A549 (cell line): ENCODE measurements around the gene RSPH9. TPM values are rescaled to one million over a fixed set of nuclear protein-coding genes. Genes with fewer than 3 reads are reported as not detected.

Experiments
- ATAC-seq, 2 experiments: fragments of 200-7000 bp in 1 of 2; fragments of >200 bp in 1 of 2; cut with Nextera tagmentation in 1 of 2; cut with Tn5 transposase in 1 of 2; 3 replicates each; pipeline versions ENCODE4 v1.8.0 to v1.9.1; 2018 to 2020; ENCODE audit warnings: mild to moderate bottlenecking in 1 of 2, moderate library complexity in 1 of 2
- CTCF ChIA-PET: fragments of 300-600 bp; sonication (Branson Sonifier 250); formaldehyde crosslinking; extraction: SDS; loops from one replicate; lab custom pipeline; 2021; ENCODE audit warnings: antibody characterized with exemption, inconsistent platforms; lab: Yijun Ruan, JAX
- POLR2A ChIA-PET: fragments of 350-600 bp; formaldehyde crosslinking; extraction: SDS; loops from one replicate; lab custom pipeline; 2021; ENCODE audit warnings: antibody characterized with exemption, inconsistent platforms; lab: Yijun Ruan, JAX
- DNase-seq, 2 experiments: peaks; one replicate each; pipeline versions ENCODE4 v3.0.0 to v3.0.0-alpha.2; 2011 to 2016; ENCODE audit warnings: low read depth in 1 of 2, low spot score in 1 of 2
- FAIRE-seq: peaks from 2 replicates; lab custom pipeline; 2011; peaks lifted over from hg19 to GRCh38; lab: Jason Lieb, UNC
- H3K27ac ChIP-seq, 2 experiments: fragments of >200 bp; sonication (Bioruptor Twin); formaldehyde crosslinking; 3 replicates each; pipeline ENCODE4 v1.5.1; 2016 to 2017
- H3K4me1 ChIP-seq: fragments of >200 bp; sonication (Bioruptor Twin); formaldehyde crosslinking; 3 replicates; pipeline ENCODE4 v1.6.1; 2016
- H3K4me2 ChIP-seq: fragments of >200 bp; sonication (Bioruptor Twin); formaldehyde crosslinking; 3 replicates; pipeline ENCODE4 v1.6.1; 2016
- H3K4me3 ChIP-seq: fragments of >200 bp; sonication (Bioruptor Twin); formaldehyde crosslinking; 3 replicates; pipeline ENCODE4 v1.5.1; 2016
- H3K9me3 ChIP-seq: fragments of >200 bp; sonication (Bioruptor Twin); formaldehyde crosslinking; 3 replicates; pipeline ENCODE4 v1.6.1; 2016
- BHLHE40 ChIP-seq: IDR thresholded peaks from 2 replicates; pipeline ENCODE4 v1.6.1; 2012; ENCODE audit warnings: low read depth, low read length, inconsistent platforms
- CEBPB ChIP-seq, 2 experiments: fragments of >200 bp in 1 of 2; sonication (Bioruptor Twin) in 1 of 2; formaldehyde crosslinking in 1 of 2; IDR thresholded peaks; 2 replicates each; pipeline ENCODE4 v1.6.1; 2012 to 2016
- EHF ChIP-seq: fragments of 250-450 bp; sonication (Bioruptor Pico); IDR thresholded peaks from 2 replicates; pipeline ENCODE4 v1.5.0; 2020; ENCODE audit warnings: mild to moderate bottlenecking
- FOSB ChIP-seq: fragments of 250-450 bp; sonication (Bioruptor Pico); IDR thresholded peaks from 2 replicates; pipeline ENCODE4 v1.5.0; 2020; ENCODE audit warnings: mild to moderate bottlenecking, moderate library complexity
- GATA3 ChIP-seq: IDR thresholded peaks from 2 replicates; pipeline ENCODE4 v1.6.1; 2012; ENCODE audit warnings: borderline replicate concordance
- HOXB13 ChIP-seq: fragments of 250-450 bp; sonication (Bioruptor Pico); IDR thresholded peaks from 2 replicates; pipeline ENCODE4 v1.5.0; 2020; ENCODE audit warnings: low read depth, mild to moderate bottlenecking, moderate library complexity
- JUN ChIP-seq, 2 experiments: fragments of >200 bp; sonication (Bioruptor Twin); formaldehyde crosslinking; IDR thresholded peaks; 2 replicates in 1 of 2; 3 replicates in 1 of 2; pipeline ENCODE4 v1.6.1; 2016 to 2017
- KDM1A ChIP-seq: fragments of 200-600 bp; sonication (generic); IDR thresholded peaks from 2 replicates; pipeline ENCODE4 v1.6.1; 2016; ENCODE audit warnings: low read depth, mild to moderate bottlenecking
- NPAS2 ChIP-seq: fragments of 250-450 bp; sonication (Bioruptor Pico); IDR thresholded peaks from 2 replicates; pipeline ENCODE4 v1.8.0; 2022; ENCODE audit warnings: mild to moderate bottlenecking, moderate library complexity, borderline replicate concordance
- SMC3 ChIP-seq: fragments of >200 bp; sonication (Bioruptor Twin); formaldehyde crosslinking; IDR thresholded peaks from 3 replicates; pipeline ENCODE4 v1.6.1; 2018; ENCODE audit warnings: inconsistent platforms
- SREBF2 ChIP-seq: fragments of 450-650 bp; IDR thresholded peaks from 2 replicates; pipeline ENCODE4 v1.6.1; 2014; ENCODE audit warnings: mild to moderate bottlenecking, moderate library complexity
- ZFP36 ChIP-seq: fragments of 450-650 bp; IDR thresholded peaks from 2 replicates; pipeline ENCODE4 v1.6.1; 2014; ENCODE audit warnings: borderline replicate concordance; ENCODE audit not compliant: partially characterized antibody
- ZSCAN20 ChIP-seq: fragments of 250-450 bp; sonication (Bioruptor Pico); IDR thresholded peaks from 2 replicates; pipeline ENCODE4 v1.8.0; 2022; ENCODE audit warnings: mild to moderate bottlenecking, moderate library complexity
- WGBS: methylation state at CpG from one replicate; pipeline ENCODE4 v1.1.6; 2017; ENCODE audit errors: missing lambda C conversion rate; 5-methylcytosine and 5-hydroxymethylcytosine counted together
- polyA plus RNA-seq, 4 experiments: library from polyadenylated mRNA; depleted of rRNA in 3 of 4; stranded (reverse); fragments of >200 nt; fragmentation: RNase III in 1 of 4; extraction: RNeasy Plus Mini Kit Qiagen cat#74134 plus additional on column Dnase treatment in 1 of 4; gene quantifications; 2 replicates in 3 of 4; 3 replicates in 1 of 4; pipeline ENCODE4 v1.2.3, GENCODE V29; 2011 to 2017
- TF ChIP-seq, protein P1 (sequence below): IDR thresholded peaks from 2 replicates; pipeline ENCODE4 v1.6.1; 2012; ENCODE audit warnings: low read depth, borderline replicate concordance
- TF ChIP-seq, protein P2 (sequence below): fragments of 450-650 bp; IDR thresholded peaks from 2 replicates; pipeline ENCODE4 v1.6.1; 2014; ENCODE audit warnings: antibody characterized with exemption
- TF ChIP-seq, protein P3 (sequence below): IDR thresholded peaks from 2 replicates; pipeline ENCODE4 v1.6.1; 2012
- TF ChIP-seq, protein P4 (sequence below): fragments of 150-350 bp; IDR thresholded peaks from 2 replicates; pipeline ENCODE4 v1.6.1; 2014; ENCODE audit warnings: low read depth, mild to moderate bottlenecking, low read length
- TF ChIP-seq, protein P5 (sequence below): IDR thresholded peaks from 2 replicates; pipeline ENCODE4 v1.6.1; 2012

The RSPH9 gene
- polyA plus RNA-seq, 2 of the 4 experiments (the other 2 are of a cell fraction), result 0.14 to 0.18 TPM

DNA sequence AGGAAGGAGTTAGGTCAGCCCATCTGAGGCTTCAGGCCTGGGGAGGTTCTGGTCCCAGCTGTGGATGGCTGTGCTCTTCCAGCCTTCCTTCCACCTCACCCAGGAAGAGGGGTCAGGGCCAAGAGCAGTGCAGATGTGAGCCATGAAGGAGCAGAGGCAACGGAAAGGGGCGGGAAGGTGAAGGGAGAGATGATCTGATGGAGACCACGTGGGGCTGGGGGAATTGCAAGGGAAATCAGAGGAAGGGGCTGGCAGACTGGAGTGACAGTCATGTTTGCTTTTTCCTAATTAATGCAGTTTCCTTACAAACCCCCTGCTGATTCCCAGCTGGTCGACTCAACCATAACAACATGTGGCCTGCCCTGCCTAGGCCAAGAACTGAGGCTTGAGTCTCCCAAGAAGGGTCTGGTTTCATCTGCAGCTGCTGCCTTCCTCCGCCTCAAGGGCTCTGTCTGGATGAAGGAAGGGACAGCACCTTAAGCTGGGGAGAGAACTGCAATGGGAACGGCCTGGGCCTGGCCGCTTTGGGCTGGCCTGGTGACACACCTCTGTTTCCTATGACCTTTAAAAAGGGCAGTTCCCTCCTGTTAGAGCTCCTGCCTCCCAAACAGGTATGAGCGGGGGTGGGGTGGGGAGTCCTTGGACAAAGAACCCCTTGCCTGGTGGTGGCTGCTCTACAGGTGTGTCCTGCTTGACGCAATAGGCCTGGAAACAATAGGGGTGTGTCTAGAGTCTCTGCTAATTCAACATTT lies 50.6 kb downstream of the RSPH9 start:
- no peaks in the 10 kb centered on the region for H3K9me3 ChIP-seq
- DNase-seq (no peak), ATAC-seq (no peak), FAIRE-seq (no peak)
- H3K4me1 ChIP-seq, result peaks cover 24% of the 10 kb centered on the region
- WGBS, result 71% methylated on average over 6 of the region's 9 CpGs
- no peak overlapping the region for H3K4me3 ChIP-seq
- ChIA-PET CTCF (interaction anchor here (1.2 to 1.3 kb wide), 2 partner anchors 62 to 74 kb away, joined by 3 to 4 read pairs; no protein-coding TSS in a partner anchor), POLR2A (no interaction called here)
- no peak overlapping the region for H3K4me2 ChIP-seq
- TF ChIP-seq HOXB13 (no peak), JUN (IDR thresholded peaks at IDR 0.05) (no peak)
- no peak overlapping the region for H3K27ac ChIP-seq

DNA sequence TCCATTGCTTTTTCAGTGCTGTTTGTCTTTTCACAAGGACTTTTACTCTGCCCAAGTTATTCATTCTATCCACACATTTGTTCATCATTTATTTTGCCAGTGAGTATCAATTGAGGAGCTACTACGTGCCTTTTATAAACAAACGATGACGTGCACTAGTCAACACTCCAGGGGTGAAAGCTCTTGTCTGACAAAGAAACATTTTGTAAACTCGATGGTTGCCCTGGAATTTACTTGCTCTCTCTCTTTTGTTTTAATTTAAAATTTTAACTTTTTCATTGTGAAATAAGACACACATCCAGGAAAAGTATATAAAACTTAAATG lies 51.1 kb downstream of the RSPH9 start:
- Histone ChIP-seq H3K9me3 (no peaks in the 10 kb centered on the region), H3K4me1 (peaks cover 29% of the 10 kb centered on the region), H3K4me3 (no peak overlapping the region), H3K4me2 (no peak overlapping the region), H3K27ac (no peak overlapping the region)
- ATAC-seq, result no peak
- CTCF ChIA-PET, result interaction anchor here (1.2 to 1.3 kb wide), 2 partner anchors 62 to 73 kb away, joined by 3 to 4 read pairs; no protein-coding TSS in a partner anchor
- 82% methylated on average over 4 of the region's 4 CpGs for WGBS
- FAIRE-seq, result no peak
- no peak for DNase-seq
- POLR2A ChIA-PET, result no interaction called here
- TF ChIP-seq, protein P1, sequence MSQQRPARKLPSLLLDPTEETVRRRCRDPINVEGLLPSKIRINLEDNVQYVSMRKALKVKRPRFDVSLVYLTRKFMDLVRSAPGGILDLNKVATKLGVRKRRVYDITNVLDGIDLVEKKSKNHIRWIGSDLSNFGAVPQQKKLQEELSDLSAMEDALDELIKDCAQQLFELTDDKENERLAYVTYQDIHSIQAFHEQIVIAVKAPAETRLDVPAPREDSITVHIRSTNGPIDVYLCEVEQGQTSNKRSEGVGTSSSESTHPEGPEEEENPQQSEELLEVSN, result no peak
- TF ChIP-seq, all 56 proteins: peak for 0

DNA sequence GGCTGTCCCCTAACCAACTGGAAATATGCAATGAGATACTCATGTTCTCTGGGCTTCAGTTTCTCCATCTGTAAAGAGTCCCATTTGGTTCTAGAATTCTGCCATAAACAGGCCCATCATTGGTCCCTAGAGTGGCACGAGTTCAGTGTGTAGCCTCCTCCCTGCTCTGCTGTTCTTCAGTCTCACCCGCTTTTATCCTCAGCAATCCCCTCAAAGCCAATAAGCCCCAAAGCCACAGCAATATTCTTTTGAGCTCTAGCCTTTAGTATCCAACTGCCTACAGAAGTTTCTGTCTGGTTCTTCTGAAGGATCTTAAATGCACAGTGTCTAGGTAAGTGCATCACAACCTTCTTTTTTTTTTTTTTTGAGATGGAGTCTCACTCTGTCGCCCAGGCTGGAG lies 52.6 kb downstream of the RSPH9 start:
- Histone ChIP-seq H3K4me1 (peaks cover 44% of the 10 kb centered on the region), H3K27ac (no peak overlapping the region), H3K4me3 (no peak overlapping the region), H3K9me3 (no peaks in the 10 kb centered on the region), H3K4me2 (no peak overlapping the region)
- FAIRE-seq, result no peak
- POLR2A ChIA-PET, result no interaction called here
- ATAC-seq, result no peak
- 98% methylated on average over 3 of the region's 3 CpGs for WGBS
- CTCF ChIA-PET, result no interaction called here
- no peak for DNase-seq
- no peak for TF ChIP-seq EHF
- TF ChIP-seq CEBPB (IDR thresholded peaks at IDR 0.05), result no peak
- TF ChIP-seq, protein P1, result no peak
- TF ChIP-seq SREBF2, result no peak
- no peak for TF ChIP-seq FOSB (CRISPR knock-in tag)
- no peak for TF ChIP-seq KDM1A
- TF ChIP-seq, protein P2, sequence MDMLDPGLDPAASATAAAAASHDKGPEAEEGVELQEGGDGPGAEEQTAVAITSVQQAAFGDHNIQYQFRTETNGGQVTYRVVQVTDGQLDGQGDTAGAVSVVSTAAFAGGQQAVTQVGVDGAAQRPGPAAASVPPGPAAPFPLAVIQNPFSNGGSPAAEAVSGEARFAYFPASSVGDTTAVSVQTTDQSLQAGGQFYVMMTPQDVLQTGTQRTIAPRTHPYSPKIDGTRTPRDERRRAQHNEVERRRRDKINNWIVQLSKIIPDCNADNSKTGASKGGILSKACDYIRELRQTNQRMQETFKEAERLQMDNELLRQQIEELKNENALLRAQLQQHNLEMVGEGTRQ, result no peak
- TF ChIP-seq, protein P3, sequence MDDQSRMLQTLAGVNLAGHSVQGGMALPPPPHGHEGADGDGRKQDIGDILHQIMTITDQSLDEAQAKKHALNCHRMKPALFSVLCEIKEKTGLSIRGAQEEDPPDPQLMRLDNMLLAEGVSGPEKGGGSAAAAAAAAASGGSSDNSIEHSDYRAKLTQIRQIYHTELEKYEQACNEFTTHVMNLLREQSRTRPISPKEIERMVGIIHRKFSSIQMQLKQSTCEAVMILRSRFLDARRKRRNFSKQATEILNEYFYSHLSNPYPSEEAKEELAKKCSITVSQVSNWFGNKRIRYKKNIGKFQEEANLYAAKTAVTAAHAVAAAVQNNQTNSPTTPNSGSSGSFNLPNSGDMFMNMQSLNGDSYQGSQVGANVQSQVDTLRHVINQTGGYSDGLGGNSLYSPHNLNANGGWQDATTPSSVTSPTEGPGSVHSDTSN, result no peak
- TF ChIP-seq, protein P4, sequence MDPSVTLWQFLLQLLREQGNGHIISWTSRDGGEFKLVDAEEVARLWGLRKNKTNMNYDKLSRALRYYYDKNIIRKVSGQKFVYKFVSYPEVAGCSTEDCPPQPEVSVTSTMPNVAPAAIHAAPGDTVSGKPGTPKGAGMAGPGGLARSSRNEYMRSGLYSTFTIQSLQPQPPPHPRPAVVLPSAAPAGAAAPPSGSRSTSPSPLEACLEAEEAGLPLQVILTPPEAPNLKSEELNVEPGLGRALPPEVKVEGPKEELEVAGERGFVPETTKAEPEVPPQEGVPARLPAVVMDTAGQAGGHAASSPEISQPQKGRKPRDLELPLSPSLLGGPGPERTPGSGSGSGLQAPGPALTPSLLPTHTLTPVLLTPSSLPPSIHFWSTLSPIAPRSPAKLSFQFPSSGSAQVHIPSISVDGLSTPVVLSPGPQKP, result no peak
- no peak for TF ChIP-seq ZFP36
- no peak for TF ChIP-seq GATA3
- TF ChIP-seq SMC3, result no peak
- TF ChIP-seq, protein P5, sequence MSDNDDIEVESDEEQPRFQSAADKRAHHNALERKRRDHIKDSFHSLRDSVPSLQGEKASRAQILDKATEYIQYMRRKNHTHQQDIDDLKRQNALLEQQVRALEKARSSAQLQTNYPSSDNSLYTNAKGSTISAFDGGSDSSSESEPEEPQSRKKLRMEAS, result no peak
- no peak for TF ChIP-seq BHLHE40
- TF ChIP-seq ZSCAN20, result no peak
- no peak for TF ChIP-seq NPAS2
